Right kidney (tissue), 9 donors: ENCODE measurements around the gene NSUN2.
"Not testable (repeated sequence)": the region's sequence is repeated elsewhere in the genome, so short reads cannot be mapped to it uniquely, and the experiment has no call there.

Source experiments
- DNase-seq: peaks from one replicate; pipeline ENCODE4 v3.0.0-alpha.2; 2016
- long read RNA-seq, 8 donors: transcript quantifications; one replicate each; lab custom pipeline, GENCODE V29; 2026

Gene NSUN2
- long read RNA-seq, donor 1, partial matches to known transcripts, result 0 of 5 reads
- long read RNA-seq, donor 1, other reads (novel, unspliced or antisense), result 0 of 5 reads
- long read RNA-seq, donor 2, transcript NSUN2-201 (19 exons, 3,303 nt), result major isoform, 7 of 8 reads
- long read RNA-seq, donor 2, partial matches to known transcripts, result 0 of 8 reads
- long read RNA-seq, donor 2, other reads (novel, unspliced or antisense), result 0 of 8 reads
- long read RNA-seq, donor 3, transcript NSUN2-201 (19 exons, 3,303 nt), result major isoform, 5 of 7 reads
- long read RNA-seq, donor 3, partial matches to known transcripts, result 0 of 7 reads
- long read RNA-seq, donor 3, other reads (novel, unspliced or antisense), result 0 of 7 reads
- long read RNA-seq, donor 4, partial matches to known transcripts, result 0 of 8 reads
- long read RNA-seq, donor 4, other reads (novel, unspliced or antisense), result 0 of 8 reads
- long read RNA-seq, donor 5, transcript NSUN2-201 (19 exons, 3,303 nt), result major isoform, 6 of 8 reads
- long read RNA-seq, donor 5, partial matches to known transcripts, result 0 of 8 reads
- long read RNA-seq, donor 5, other reads (novel, unspliced or antisense), result 0 of 8 reads
- long read RNA-seq, donor 6, partial matches to known transcripts, result 0 of 4 reads
- long read RNA-seq, donor 6, other reads (novel, unspliced or antisense), result 0 of 4 reads
- long read RNA-seq, donor 7, transcript NSUN2-201 (19 exons, 3,303 nt), result major isoform, 6 of 8 reads
- long read RNA-seq, donor 7, partial matches to known transcripts, result 0 of 8 reads
- long read RNA-seq, donor 7, other reads (novel, unspliced or antisense), result 0 of 8 reads
- long read RNA-seq, donor 8, partial matches to known transcripts, result 0 of 11 reads
- long read RNA-seq, donor 8, other reads (novel, unspliced or antisense), result 9 of 11 reads

DNA sequence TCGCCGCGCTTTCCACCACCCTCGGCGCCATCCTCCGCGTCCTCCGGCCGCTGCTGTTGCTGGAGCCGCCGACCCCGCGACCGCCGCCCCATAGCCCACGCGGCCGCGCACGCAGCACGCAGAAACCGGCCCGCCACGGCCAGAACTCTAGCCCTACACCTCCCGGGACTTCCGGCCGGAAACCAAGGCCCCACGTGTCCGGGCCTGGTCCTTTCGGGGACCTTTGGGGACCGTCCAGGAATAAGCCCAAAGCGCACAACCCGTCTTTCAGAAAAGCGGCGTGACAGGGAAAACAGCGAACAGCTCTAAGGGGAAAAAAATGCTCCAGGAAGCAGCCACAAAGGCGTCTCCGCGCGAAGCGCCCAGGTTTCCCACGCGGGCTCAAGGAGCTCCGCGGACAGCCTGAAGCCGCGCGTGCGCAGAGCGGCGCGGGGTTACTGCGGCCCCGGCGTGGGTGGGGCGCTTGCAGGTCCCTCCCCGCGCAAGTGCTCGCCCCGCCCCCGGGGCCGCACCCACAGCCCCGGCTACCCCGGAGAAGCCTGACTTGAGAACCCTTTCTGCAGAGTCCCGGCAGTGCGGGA lies at the start of gene NSUN2, which contains the start of gene SRD5A1:
Gene NSUN2 (minus strand): TSS at position 157 of the 581 bp plus-strand sequence. CDS start 65 bp downstream, at position 92.
Gene SRD5A1 (plus strand): TSS at position 553 of the 581 bp plus-strand sequence. CDS start 137 bp downstream, outside the sequence.
- DNase-seq, result peak; percentile 100

DNA sequence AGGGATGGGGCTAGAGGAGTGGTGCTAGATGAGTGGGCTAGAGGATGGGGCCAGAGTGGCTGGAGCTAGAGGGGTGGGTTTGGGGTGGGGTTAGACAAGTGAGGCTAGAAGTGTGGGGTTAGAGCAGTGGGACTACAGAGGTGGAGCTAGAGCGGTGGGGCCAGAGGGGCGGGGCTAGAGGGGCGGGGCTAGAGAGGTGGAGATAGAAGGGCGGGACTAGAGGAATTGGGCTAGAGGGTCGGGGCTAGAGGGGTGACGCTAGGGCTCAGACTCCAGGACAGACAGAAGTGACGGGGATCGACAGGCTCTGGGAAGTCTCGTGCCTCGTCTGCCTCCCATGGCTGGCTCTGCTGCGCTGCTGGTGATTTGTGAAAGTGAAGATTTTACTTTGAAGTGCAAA lies 49.4 kb upstream of the NSUN2 start:
- DNase-seq, result no peak

DNA sequence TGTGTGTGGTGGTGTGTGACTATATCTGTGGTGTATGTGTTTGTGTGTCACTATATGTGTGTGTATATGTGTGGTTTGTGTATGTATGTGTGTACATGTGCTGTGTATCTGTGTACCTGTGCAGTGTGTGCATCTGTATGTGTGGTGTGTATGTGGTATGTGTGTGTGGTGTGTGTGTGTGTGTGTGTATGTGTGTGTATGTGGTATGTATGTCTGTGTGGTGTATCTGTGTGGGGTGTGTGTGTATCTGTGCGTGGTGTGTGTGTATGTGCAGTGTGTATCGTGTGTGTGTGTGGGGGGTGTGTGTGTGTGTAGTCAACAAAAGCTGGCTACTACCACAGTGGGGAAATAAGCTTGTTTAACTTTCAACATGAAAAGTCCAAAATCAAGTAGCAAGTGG lies 48.8 kb upstream of the NSUN2 start:
- no peak for DNase-seq

DNA sequence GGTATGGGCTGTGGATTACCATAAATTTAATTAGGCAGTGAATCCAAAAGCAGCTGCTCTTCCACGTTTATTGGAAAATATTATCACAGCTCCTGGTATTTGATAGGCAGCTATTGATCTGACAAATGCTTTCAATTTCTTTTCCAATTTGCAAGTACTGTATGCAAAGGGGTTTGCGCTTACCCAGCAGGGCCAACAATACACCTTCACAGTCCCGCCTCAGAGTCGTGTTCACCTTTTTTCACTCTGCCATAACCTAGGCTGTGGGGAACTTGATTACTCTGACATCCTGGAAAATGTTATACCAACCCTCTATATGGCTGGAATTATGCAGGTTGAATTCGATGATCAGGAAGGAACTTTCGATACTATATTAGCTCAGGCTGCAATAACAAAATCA lies 48.1 kb upstream of the NSUN2 start:
- DNase-seq, result no peak

DNA sequence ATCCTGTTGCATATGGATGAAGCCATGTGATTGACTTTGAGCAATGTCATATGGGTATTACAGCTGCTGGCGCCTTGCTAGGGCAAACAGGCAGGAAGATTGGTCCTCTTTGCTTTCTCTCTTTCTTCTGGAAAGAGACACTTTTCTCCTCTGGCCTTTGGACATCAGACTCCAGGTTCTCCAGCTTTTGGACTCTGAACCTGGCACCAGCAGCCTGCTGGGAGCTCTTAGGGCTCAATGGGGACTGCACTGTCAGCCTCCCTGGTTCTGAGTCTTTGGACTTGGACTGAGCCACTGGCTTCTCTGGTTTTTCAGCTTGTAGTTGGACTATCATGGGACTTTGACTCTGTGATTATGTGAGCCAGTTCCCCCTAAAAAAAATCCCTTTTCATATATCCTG lies 45.5 kb upstream of the NSUN2 start:
- DNase-seq, result no peak

DNA sequence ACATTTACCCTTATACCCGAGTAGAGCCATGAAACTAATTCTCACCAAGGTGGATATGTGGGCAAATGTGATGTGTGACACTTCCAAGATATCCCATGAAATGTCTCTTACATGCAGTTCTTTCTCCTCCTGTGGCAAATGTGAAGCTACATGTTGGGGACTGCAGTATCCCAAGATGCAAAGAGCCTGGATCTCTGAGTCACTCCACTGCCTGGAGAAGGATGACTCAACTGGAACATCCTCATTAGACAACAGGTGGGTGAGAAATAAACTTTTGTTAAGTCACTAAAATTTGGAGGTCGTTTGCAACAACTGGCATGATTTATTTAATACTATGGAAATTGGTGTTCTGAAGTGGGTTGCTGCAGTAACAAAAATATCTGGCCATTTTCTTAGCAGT lies 43.9 kb upstream of the NSUN2 start:
- no peak for DNase-seq

DNA sequence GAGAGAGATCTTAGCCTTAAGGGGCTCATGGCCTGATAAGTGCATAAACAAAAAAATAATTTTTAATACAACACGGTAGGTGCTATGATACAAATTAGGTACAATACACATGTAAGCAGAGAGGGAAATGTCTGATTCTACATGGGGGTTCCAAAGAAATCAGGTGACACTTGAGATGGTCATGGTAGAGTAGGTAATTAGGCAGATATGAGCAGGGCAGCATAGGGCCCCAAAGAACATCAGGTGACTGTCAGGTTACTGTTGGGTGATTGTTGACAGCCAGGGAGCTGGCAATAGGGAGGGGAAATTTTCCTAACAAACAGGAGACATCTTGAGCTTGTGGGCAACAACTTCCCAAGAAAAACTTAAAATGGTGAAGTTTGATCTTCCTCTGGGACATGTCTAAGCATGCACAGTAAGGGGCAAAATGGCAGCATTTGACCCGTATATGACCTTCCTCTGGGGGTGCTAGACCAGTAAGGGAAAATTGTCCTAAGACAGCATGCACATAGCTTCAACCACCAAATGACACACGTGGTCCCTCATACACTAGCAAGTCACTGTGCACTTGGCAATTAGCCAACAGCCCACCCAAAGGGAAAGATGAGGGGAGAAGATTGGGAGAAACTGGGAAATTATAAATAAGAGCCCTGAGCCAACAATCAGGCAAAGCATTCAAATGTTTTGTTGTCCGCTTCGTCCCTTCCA lies 43.1 kb upstream of the NSUN2 start:
- no peak for DNase-seq

DNA sequence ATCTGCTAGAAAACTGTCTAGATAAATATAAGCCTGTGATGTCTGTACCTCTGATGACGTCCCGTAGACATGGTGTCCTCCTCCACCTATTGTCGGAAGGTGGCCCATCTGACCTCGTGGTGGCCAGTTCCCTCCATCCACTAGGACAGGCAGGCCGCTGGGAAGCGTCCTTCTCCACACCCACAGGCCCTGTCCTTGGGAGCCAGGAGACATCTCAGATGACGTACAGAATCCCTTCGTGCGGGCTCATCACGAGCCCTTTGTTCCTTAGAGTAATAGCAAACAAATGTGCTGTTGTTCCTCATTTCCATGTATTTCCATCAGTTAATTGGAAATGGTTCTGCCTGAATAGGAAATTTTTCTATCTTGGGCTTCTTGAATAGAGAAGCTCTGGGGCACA lies 42.0 kb upstream of the NSUN2 start:
- DNase-seq, result no peak

DNA sequence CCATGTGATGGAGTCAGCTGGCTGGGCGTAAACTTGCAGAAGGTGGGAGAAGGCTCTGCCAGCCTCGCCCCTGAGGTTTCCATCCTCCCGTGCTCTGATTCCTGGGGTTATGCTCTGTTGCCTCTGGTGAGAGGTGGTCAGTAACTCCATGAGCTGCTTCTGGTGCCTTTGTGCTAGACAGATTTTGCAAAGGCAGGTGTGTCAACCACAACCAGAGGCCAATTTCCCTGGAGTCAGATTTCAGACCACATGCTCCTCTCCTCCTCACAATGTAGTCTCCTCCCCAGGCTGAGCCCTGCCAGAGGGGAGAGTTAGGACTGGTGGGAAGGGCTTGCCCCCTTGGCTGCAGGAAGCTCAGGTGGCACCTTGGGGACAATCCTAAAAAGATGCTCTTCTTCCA lies 41.6 kb upstream of the NSUN2 start:
- DNase-seq, result no peak

DNA sequence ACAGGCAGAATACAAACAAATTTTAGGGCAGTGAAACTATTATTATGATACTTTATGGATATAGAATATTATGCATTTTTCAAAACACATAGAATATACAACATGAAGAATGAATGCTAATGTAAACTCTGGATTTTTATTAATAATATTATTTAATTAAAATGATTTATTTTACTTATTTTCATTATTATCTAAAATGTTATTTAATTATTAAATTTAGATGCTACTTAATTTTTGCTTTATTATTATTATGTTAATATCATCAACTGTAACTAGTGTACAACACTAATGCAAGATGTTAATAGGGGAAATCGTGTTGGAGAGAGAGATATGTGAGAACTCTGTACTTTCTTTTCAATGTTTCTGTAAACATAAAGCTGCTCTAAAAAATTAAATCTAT lies 41.1 kb upstream of the NSUN2 start:
- no peak for DNase-seq

DNA sequence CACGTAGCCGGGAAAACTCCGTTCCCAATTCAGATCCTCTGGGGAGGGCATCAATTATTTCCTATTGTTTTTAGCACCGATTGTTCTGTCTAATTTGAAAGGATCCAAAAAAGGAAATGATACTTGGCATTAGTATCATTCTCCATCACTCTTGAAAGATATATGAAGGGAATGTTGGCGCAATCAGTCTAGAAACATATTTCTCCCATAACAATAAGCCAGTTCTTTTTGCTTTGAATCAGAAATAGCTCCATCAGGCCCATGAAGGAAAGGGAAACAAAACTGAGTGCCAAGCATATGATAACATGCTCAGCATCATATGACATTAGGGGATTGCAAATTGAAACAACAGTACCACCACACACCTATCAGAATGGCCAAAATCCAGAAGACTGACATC lies 40.2 kb upstream of the NSUN2 start:
- DNase-seq, result no peak

DNA sequence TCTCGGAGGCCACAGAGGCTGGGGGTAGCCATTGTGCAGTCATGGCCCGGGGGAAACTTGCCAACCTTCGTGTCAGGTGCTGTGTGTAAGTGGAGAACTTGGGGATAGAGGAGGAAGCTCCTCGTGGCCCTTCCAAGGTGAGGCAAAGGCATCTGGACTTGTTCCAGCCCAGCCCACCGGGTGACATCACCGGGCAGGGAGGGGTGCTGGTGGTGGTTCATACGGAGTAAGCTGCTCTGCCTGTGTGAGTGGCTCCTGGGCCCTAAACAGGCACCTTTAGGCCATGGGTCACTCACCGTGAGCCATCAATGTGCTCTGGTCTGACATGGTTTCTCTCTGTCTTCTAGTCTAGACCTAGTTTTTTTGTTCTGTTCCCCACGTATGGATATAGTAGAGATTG lies 35.9 kb upstream of the NSUN2 start:
- not testable (repeated sequence) for DNase-seq

DNA sequence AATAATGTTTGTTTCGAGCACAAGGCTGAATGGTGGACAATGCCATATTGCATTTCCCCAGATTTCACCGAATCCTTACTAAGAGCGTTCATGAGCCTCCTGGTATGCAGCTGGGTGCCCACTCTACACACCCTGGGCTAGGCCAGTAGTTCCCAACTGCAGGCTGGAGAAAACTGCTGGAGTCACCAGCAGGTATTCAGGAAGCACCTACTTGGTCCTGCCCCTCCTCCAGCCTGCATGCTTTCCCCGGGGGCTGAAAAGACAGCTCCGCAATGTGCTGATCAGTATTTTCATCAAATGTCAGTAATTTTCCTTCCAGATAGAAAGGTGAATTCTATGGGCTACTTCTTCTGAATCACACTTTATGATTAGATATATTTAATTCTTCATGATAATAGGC lies 34.8 kb upstream of the NSUN2 start:
- no peak for DNase-seq

DNA sequence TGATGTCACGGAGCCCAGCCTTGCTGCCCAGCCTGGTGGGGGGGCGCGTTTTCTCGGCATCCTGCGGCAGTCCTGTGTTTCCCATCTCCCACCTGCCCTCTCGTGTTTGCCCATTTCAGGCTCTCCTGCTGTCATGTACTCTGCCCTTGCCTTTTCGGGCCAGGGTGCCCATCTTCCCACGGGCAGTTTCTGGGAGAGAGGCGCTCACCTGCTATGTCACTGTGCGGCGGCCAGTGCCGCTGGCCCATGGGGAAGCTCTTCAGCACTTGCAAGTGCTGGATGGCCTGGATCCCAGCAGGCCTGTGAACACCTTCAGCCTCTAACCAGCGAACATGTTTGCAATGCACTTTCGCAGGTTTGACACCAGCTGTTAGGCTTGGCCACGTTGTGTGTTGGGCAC lies 33.9 kb upstream of the NSUN2 start:
- no peak for DNase-seq

DNA sequence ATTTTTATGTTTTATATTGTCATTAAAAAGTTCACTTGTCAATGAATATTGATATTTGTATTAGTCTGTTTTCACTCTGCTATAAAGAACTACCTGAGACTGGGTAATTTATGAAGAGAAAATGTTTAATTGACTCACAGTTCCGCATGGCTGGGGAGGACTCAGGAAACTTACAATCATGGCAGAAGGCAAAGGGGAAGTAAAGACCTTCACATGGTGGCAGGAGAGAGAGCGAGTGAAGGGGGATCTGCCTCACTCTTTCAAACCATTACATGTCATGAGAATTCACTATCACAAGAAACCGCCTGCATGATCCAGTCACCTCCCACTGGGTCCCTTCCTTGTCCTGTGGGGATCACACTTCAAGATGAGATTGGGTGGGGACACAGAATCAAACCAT lies 27.8 kb upstream of the NSUN2 start:
- no peak for DNase-seq

DNA sequence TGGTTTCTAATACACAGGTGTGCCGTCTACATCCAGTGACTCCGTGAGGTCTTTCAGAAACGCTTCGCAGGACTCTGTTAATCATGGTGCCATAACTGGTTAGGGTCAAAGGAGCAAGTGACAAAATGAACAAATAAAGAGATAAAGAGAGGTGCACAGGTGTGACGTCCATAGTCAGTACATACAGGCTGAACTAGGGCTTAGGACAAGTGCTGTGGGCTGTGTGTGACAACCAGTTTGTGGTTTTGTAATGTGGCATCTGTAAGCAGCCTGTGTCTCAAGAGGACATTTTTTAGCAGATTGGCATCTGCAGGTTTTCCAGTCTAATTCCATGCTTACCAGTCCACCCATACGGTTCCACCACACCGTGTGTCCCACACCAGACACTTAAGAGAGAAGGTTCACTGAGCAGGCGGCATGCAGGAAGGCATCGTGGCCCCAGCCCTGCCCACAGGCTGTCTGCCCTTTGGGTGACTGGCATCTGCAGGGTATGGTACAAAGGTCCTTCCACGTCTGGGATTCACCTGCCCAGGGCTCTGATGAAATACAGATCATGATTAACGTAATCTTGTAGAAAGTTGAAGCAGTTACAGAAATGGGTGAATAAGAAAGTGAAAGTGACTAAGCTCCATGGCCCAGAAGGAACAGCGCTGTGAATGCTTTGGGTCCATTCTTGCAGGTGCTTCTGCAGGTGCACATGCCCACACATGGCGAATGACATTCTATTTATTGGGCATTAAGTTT lies 27.3 kb upstream of the NSUN2 start:
- no peak for DNase-seq

DNA sequence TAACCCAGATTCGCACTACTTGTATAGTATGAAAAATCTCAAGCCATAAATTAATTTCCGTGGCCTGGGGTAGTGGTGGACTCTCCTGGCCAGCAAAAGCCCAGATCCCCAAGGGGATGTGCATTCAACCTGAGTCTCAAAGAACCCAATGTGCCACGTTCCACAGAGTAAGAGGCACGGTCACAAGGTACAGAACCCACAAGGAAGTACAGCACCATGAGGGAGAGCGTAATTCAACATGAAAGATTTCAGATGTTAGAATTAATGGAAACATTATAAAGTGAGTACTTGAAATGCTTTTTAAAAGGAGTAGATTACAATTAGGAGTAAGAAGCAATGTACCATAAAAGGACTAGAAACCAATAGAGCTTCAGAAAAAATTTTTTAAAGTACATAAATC lies 23.8 kb upstream of the NSUN2 start:
- no peak for DNase-seq

DNA sequence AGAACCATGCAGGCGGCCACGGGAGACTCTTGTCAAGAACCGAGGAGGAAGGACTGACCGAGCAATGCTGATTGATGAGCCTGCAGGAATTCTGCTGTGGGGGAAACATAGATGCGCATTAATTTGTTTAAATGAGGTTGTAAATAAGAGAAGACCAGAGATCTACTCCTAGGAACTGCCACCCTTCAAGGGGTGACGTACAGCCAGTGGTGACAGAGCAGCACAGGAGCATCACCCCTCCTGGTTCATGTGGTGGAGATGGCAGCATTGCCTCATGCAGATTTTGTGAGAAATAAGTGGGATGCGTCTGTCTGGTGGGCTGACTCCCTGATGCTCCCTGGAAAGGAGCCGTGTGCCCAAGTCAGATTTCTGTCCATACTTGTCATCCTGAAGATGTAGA lies 22.6 kb upstream of the NSUN2 start:
- no peak for DNase-seq

DNA sequence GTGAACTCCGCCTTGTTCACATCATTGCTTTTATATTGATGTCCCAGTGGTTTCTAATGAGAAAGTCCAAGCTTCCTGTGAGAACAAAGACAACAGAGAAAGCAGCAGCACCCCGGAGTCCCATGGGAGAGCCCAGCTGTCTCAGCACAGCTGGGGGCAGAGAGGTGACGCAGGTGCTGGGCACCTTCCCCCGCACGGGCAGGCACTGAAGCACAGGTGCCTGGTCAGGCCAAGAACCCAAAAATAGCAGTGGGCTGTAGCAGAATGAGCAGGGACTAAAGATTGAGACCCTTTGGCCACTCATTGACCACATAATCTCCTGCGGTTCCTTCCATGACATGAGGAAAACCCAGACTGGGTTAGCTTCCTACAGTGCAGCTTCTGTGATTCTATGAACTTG lies 19.2 kb upstream of the NSUN2 start:
- DNase-seq, result no peak

DNA sequence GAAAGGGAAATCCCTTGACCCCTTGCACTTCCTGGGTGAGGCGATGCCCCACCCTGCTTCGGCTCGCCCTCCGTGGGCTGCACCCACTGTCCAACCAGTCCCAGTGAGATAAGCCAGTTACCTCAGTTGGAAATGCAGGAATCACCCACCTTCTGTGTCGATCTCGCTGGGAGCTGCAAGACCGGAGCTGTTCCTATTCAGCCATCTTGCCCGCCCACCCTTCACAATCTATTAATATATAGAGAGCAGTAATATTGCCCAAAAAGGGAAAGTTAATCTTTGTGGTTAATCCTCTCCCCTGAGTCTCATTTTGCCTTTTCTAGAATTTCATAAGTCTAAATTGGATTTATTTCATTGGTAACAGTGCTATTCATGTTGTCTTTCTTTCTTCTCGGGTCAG lies 16.8 kb upstream of the NSUN2 start:
- DNase-seq, result no peak

DNA sequence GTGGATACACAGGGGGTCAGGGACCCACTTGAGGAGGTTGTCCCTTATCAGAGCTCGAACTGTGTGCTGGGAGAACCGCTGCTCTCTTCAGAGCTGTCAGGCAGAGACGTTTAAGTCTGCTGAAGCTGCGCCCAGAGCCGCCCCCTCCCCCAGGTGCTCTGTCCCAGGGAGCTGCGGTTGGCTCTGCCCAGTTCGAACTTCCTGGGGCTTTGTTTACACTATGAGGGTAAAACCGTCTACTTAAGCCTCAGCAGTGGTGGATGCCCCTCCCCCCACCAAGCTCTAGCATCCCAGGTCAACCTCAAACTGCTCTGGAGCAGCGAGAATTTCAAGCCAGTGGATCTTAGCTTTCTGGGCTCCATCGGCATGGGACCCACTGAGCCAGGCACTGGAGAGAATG lies 16.3 kb upstream of the NSUN2 start:
- DNase-seq, result no peak
